Keratinocyte (primary cell): ENCODE results near the gene CRYGS. TPM values are rescaled to one million over a fixed set of nuclear protein-coding genes. Genes with fewer than 3 reads are reported as not detected.

Experiments used
- DNase-seq: peaks from one replicate; pipeline ENCODE4 v3.0.0-alpha.2; 2011; ENCODE audit warnings: low read depth, missing footprints, low spot score
- FAIRE-seq: peaks from 2 replicates; lab custom pipeline; 2011; peaks lifted over from hg19 to GRCh38; lab: Jason Lieb, UNC
- H2AFZ ChIP-seq: 2 replicates; pipeline ENCODE4 v1.6.0; 2012; ENCODE audit warnings: low read length, control low read depth, inconsistent platforms; ENCODE audit not compliant: control insufficient read depth
- H3K27ac ChIP-seq: 2 replicates; pipeline ENCODE4 v1.5.1; 2011; ENCODE audit warnings: low read length; ENCODE audit not compliant: control insufficient read depth, insufficient read depth
- H3K27me3 ChIP-seq: 3 replicates; pipeline ENCODE4 v1.6.0; 2011; ENCODE audit warnings: low read length; ENCODE audit not compliant: control insufficient read depth, insufficient read depth; ENCODE audit errors: extremely low read depth
- H3K36me3 ChIP-seq, 2 experiments: 2 replicates in 1 of 2; 3 replicates in 1 of 2; pipeline ENCODE4 v1.5.1; 2011; ENCODE audit warnings: low read length in 2 of 2, mild to moderate bottlenecking in 1 of 2; ENCODE audit not compliant: control insufficient read depth in 2 of 2, insufficient read depth in 2 of 2; ENCODE audit errors: extremely low read depth in 1 of 2
- H3K4me1 ChIP-seq: 3 replicates; pipeline ENCODE4 v1.5.1; 2011; ENCODE audit warnings: low read length; ENCODE audit not compliant: control insufficient read depth, insufficient read depth; ENCODE audit errors: extremely low read depth
- H3K4me2 ChIP-seq: 3 replicates; pipeline ENCODE4 v1.6.0; 2011; ENCODE audit warnings: low read depth, low read length; ENCODE audit not compliant: control insufficient read depth, insufficient read depth; ENCODE audit errors: extremely low read depth
- H3K4me3 ChIP-seq, 3 experiments: fragments of 200-600 bp in 1 of 3; sonication (generic) in 1 of 3; 2 replicates in 2 of 3; 3 replicates in 1 of 3; pipeline ENCODE4 v1.5.1; 2011 to 2016; ENCODE audit warnings: low read length in 3 of 3, mild to moderate bottlenecking in 3 of 3, control low read depth in 2 of 3, inconsistent platforms in 1 of 3, low read depth in 1 of 3, mixed read lengths in 1 of 3, mixed run types in 1 of 3, moderate library complexity in 1 of 3; ENCODE audit not compliant: control insufficient read depth in 2 of 3, insufficient read depth in 2 of 3; ENCODE audit errors: extremely low read depth in 1 of 3
- H3K79me2 ChIP-seq: 2 replicates; pipeline ENCODE4 v1.6.0; 2012; ENCODE audit warnings: low read length; ENCODE audit not compliant: control insufficient read depth, insufficient read depth
- H3K9ac ChIP-seq: 3 replicates; pipeline ENCODE4 v1.6.0; 2011; ENCODE audit warnings: low read length; ENCODE audit not compliant: control insufficient read depth, insufficient read depth; ENCODE audit errors: extremely low read depth
- H3K9me1 ChIP-seq: 3 replicates; pipeline ENCODE4 v1.6.0; 2011; ENCODE audit warnings: low read length; ENCODE audit not compliant: control insufficient read depth, insufficient read depth; ENCODE audit errors: extremely low read depth
- H3K9me3 ChIP-seq: 2 replicates; pipeline ENCODE4 v1.5.1; 2012; ENCODE audit warnings: low read depth, low read length; ENCODE audit not compliant: control insufficient read depth
- H4K20me1 ChIP-seq: 3 replicates; pipeline ENCODE4 v1.6.0; 2011; ENCODE audit warnings: low read length; ENCODE audit not compliant: control insufficient read depth, insufficient read depth; ENCODE audit errors: extremely low read depth
- EZH2 ChIP-seq: IDR thresholded peaks from one replicate; pipeline ENCODE4 v1.6.1; 2012; ENCODE audit warnings: inconsistent platforms, mild to moderate bottlenecking, low read length, moderate library complexity
- dilution Hi-C: fragments of 300-500 bp; cut with MboI; formaldehyde crosslinking; loops from one replicate; pipeline ENCODE4 v1.7.0; 2020; ENCODE audit warnings: low sequenced_read_pairs; ENCODE audit not compliant: extremely low pct_ligation_motif_present
- polyA plus RNA-seq, 5 experiments: library from polyadenylated mRNA; depleted of rRNA in 3 of 5; stranded (reverse) in 3 of 5; stranded (forward) in 1 of 5; unstranded in 1 of 5; fragments of >200 nt; gene quantifications; 1 replicate in 1 of 5; 2 replicates in 3 of 5; 3 replicates in 1 of 5; pipeline versions ENCODE4 v1.2.1 to v1.2.3, GENCODE V29; 2011 to 2012; ENCODE audit warnings: missing spikeins in 2 of 5, low read depth in 1 of 5, low replicate concordance in 1 of 5
- TF ChIP-seq, protein P1 (sequence below), 3 experiments: IDR thresholded peaks in 1 of 3; conservative IDR thresholded peaks in 1 of 3; optimal IDR thresholded peaks in 1 of 3; 2 replicates in 2 of 3; 3 replicates in 1 of 3; pipeline versions ENCODE3 to v1.5.1; 2011; ENCODE audit warnings: low read length in 3 of 3, mild to moderate bottlenecking in 3 of 3, moderate library complexity in 2 of 3, control low read depth in 1 of 3, inconsistent platforms in 1 of 3; ENCODE audit not compliant: insufficient read depth in 2 of 3; ENCODE audit errors: extremely low read depth in 1 of 3

Gene CRYGS
- polyA plus RNA-seq, 1 donor (not counting 4 experiments of a cell fraction or from before 2014, with no cell fraction given) = 3.4 TPM

DNA sequence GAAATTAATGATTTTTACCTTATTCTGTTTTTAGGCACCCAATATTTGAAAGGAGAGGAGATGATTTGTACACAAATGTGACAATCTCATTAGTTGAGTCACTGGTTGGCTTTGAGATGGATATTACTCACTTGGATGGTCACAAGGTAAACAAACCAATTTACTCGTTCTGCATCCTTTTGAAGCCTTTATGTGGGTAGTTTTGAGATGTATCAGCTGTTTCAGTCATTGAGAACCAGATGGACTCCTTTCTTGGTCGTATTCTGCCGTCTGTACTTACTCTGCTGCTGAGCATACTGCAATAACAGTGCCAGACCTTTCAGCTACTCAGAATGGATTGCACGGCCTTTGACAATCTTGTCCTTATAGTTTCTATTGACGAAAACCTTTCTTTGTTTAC lies 39.7 kb upstream of the CRYGS start:
- no peak overlapping the region for H2AFZ ChIP-seq
- H3K36me3 ChIP-seq = peaks cover 22 to 38% of the 10 kb centered on the region in 2 experiments
- no peaks in the 10 kb centered on the region for H3K79me2 ChIP-seq
- H3K9ac ChIP-seq = no peak overlapping the region
- H3K27me3 ChIP-seq = no peaks in the 10 kb centered on the region
- H4K20me1 ChIP-seq = no peaks in the 10 kb centered on the region
- no peak overlapping the region for H3K4me3 ChIP-seq
- H3K9me1 ChIP-seq = no peaks in the 10 kb centered on the region
- no peak overlapping the region for H3K27ac ChIP-seq
- DNase-seq = no peak
- peaks cover 13% of the 10 kb centered on the region for H3K4me1 ChIP-seq
- dilution Hi-C loops = no loop called here
- no peaks in the 10 kb centered on the region for H3K9me3 ChIP-seq
- no peak for TF ChIP-seq EZH2
- TF ChIP-seq, protein P1, sequence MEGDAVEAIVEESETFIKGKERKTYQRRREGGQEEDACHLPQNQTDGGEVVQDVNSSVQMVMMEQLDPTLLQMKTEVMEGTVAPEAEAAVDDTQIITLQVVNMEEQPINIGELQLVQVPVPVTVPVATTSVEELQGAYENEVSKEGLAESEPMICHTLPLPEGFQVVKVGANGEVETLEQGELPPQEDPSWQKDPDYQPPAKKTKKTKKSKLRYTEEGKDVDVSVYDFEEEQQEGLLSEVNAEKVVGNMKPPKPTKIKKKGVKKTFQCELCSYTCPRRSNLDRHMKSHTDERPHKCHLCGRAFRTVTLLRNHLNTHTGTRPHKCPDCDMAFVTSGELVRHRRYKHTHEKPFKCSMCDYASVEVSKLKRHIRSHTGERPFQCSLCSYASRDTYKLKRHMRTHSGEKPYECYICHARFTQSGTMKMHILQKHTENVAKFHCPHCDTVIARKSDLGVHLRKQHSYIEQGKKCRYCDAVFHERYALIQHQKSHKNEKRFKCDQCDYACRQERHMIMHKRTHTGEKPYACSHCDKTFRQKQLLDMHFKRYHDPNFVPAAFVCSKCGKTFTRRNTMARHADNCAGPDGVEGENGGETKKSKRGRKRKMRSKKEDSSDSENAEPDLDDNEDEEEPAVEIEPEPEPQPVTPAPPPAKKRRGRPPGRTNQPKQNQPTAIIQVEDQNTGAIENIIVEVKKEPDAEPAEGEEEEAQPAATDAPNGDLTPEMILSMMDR (optimal IDR thresholded peaks at IDR 0.05 in 1 of 3, IDR thresholded peaks at IDR 0.05 in 1 of 3, conservative IDR thresholded peaks at IDR 0.05 in 1 of 3; ENCODE audit: extremely low read depth in 1 of 3, insufficient read depth in 2 of 3, low read length in 3 of 3) = no peak
- FAIRE-seq = no peak
- H3K4me2 ChIP-seq = no peak overlapping the region

DNA sequence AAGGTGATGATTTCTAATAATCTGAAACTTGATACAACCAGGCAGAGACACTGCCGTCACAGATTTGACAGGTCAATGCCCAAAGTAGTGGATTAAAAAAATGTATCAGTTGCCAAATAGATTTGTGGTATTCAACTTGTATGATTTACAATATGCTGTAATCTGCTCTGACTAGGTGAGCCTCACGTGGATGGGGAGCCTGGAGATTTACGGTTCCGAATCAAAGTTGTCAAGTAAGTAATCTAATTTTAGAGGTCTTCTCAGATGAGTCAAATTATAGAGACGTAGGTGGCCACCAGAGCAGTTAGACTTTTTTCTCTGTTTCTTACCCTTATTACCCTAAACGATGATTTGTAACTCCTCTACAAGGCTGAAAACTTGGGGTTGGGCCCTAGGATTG lies 38.4 kb upstream of the CRYGS start:
- Histone ChIP-seq H3K4me2 (no peak overlapping the region), H3K27ac (no peak overlapping the region), H3K27me3 (no peaks in the 10 kb centered on the region), H3K9me1 (no peaks in the 10 kb centered on the region), H3K4me3 (no peak overlapping the region), H3K4me1 (no peaks in the 10 kb centered on the region), H3K79me2 (no peaks in the 10 kb centered on the region), H4K20me1 (no peaks in the 10 kb centered on the region), H3K9ac (no peak overlapping the region), H3K9me3 (no peaks in the 10 kb centered on the region), H3K36me3 (peaks cover 23 to 38% of the 10 kb centered on the region in 2 experiments), H2AFZ (no peak overlapping the region)
- dilution Hi-C loops = no loop called here
- no peak for FAIRE-seq
- no peak for DNase-seq
- TF ChIP-seq, protein P1 (optimal IDR thresholded peaks at IDR 0.05 in 1 of 3, IDR thresholded peaks at IDR 0.05 in 1 of 3, conservative IDR thresholded peaks at IDR 0.05 in 1 of 3; ENCODE audit: extremely low read depth in 1 of 3, insufficient read depth in 2 of 3, low read length in 3 of 3) = no peak
- TF ChIP-seq EZH2 = no peak
